Measurements from ENCODE around the gene PRR35. TPM values are rescaled to one million over a fixed set of nuclear protein-coding genes. Genes with fewer than 3 reads are reported as not detected.
A peak's percentile ranks its signal among the peaks of the same experiment; 100 is the strongest.

The PRR35 gene
- total RNA-seq, 1 donor from 2014 or later: not detected

DNA sequence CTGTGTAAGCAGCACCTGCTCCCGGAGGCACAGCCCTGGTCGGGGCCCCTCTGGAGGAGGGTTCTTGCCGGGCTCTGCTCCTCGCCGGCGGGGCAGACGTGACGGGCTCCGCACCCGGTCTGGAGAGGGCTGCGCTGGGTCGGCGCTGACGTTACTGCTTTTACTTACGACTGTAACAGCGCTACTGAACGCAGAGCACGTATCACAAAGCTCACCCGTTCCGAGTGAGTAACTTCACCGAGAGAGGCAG is 28.4 kb downstream of the PRR35 start:
- H3K9me3 Mint-ChIP-seq (ENCODE audit: unreplicated experiment): no peaks in the 10 kb centered on the region
- DNase-seq (ENCODE audit: low spot score): peak; percentile 41
- H3K4me1 Mint-ChIP-seq (ENCODE audit: unreplicated experiment): peaks cover 16% of the 10 kb centered on the region
- peak overlapping the region; percentile 96 for H3K4me3 Mint-ChIP-seq (ENCODE audit: unreplicated experiment)
- H3K36me3 Mint-ChIP-seq (ENCODE audit: low read depth, unreplicated experiment): peaks cover 19% of the 10 kb centered on the region
- TF ChIP-seq, protein P1, sequence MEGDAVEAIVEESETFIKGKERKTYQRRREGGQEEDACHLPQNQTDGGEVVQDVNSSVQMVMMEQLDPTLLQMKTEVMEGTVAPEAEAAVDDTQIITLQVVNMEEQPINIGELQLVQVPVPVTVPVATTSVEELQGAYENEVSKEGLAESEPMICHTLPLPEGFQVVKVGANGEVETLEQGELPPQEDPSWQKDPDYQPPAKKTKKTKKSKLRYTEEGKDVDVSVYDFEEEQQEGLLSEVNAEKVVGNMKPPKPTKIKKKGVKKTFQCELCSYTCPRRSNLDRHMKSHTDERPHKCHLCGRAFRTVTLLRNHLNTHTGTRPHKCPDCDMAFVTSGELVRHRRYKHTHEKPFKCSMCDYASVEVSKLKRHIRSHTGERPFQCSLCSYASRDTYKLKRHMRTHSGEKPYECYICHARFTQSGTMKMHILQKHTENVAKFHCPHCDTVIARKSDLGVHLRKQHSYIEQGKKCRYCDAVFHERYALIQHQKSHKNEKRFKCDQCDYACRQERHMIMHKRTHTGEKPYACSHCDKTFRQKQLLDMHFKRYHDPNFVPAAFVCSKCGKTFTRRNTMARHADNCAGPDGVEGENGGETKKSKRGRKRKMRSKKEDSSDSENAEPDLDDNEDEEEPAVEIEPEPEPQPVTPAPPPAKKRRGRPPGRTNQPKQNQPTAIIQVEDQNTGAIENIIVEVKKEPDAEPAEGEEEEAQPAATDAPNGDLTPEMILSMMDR (IDR thresholded peaks at IDR 0.05; ENCODE audit: unreplicated experiment): no peak
- peaks cover 19% of the 10 kb centered on the region for H3K27me3 Mint-ChIP-seq (ENCODE audit: unreplicated experiment)
- H3K27ac Mint-ChIP-seq (ENCODE audit: unreplicated experiment): peak overlapping the region; percentile 91

DNA sequence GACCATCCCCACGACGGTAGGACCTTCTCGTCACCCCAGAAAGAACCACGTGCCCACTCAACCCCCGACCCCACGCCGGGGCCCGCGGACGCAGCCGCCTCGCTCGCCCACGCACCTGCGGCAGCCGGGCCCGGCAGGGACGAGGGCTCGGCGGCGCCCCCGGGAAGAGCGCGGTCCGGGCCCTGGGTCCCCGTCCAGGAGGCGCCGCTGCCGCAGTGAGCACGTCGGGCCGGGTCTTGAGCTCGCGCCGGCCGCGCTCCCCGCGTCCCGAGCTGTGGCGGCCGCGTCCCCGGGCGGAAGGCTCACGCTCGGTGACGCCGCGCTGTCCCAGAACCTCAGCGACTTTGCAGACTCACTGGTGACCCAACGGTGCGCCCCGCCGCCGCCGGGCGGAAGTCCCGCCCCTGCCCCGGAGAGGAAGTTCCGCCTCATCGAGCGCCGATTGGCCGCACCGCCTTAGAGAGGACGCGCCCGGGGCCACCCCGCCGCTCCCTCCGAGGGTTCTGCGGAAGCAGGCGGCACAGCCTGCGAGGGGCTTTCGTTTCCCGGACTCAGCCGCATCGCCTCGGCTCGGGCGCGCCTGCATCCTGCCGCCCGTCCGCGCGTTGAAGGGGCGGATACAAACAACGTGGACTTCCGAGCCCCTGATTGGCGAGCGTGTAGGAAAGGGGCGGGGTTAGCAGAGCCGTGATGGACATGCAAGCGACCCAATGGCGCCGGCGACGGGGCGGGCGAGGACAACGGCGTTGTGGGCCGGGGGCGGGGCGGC is 28.9 kb downstream of the PRR35 start:
- Mint-ChIP-seq H3K36me3 (ENCODE audit: low read depth, unreplicated experiment) (peaks cover 21% of the 10 kb centered on the region), H3K4me3 (ENCODE audit: unreplicated experiment) (peak overlapping the region; percentile 96), H3K27me3 (ENCODE audit: unreplicated experiment) (peaks cover 19% of the 10 kb centered on the region), H3K4me1 (ENCODE audit: unreplicated experiment) (peaks cover 16% of the 10 kb centered on the region), H3K9me3 (ENCODE audit: unreplicated experiment) (no peaks in the 10 kb centered on the region), H3K27ac (ENCODE audit: unreplicated experiment) (peak overlapping the region; percentile 99)
- TF ChIP-seq, protein P1 (IDR thresholded peaks at IDR 0.05; ENCODE audit: unreplicated experiment): no peak
- DNase-seq (ENCODE audit: low spot score): peak; percentile 98

DNA sequence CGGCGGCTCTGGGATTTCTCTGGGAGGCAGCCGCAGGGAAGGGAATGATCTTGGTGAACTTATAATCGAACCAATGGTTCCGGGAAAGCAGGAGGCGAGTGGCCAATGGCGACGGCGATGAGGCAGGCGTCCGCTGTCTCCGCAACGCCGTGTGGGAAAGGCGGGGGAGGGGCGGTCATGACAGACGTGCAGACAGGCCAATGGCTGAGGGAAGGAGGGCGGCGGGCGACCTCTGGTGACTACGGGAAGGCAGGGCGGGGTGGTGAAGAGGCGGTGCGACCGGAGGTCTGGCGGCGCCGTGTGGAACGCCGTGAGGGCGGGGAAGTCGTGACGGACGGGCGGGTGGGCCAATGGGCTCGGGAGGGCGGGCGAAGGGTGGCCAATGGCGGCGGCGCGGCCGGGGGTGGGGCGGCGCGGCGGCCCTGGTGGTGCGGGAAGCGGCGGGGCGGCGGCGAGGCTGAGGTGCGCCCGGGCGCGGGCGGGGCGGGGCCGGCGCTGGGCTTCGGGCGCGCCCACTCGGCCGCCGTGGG is 29.5 kb downstream of the PRR35 start, which contains the start of gene RAB40C:
TSS of gene RAB40C (plus strand) at position 409 of the 530 bp plus-strand sequence. CDS start 226 bp downstream, outside the sequence.
- peaks cover 16% of the 10 kb centered on the region for H3K4me1 Mint-ChIP-seq (ENCODE audit: unreplicated experiment)
- H3K27me3 Mint-ChIP-seq (ENCODE audit: unreplicated experiment): peaks cover 21% of the 10 kb centered on the region
- H3K36me3 Mint-ChIP-seq (ENCODE audit: low read depth, unreplicated experiment): peaks cover 21% of the 10 kb centered on the region
- H3K9me3 Mint-ChIP-seq (ENCODE audit: unreplicated experiment): no peaks in the 10 kb centered on the region
- peak within 1 kb of the TSS; percentile 98 for H3K4me3 Mint-ChIP-seq (ENCODE audit: unreplicated experiment)
- peak within 1 kb of the TSS; percentile 99 for H3K27ac Mint-ChIP-seq (ENCODE audit: unreplicated experiment)
- peak; percentile 98 for DNase-seq (ENCODE audit: low spot score)
- TF ChIP-seq, protein P1 (IDR thresholded peaks at IDR 0.05; ENCODE audit: unreplicated experiment): no peak

DNA sequence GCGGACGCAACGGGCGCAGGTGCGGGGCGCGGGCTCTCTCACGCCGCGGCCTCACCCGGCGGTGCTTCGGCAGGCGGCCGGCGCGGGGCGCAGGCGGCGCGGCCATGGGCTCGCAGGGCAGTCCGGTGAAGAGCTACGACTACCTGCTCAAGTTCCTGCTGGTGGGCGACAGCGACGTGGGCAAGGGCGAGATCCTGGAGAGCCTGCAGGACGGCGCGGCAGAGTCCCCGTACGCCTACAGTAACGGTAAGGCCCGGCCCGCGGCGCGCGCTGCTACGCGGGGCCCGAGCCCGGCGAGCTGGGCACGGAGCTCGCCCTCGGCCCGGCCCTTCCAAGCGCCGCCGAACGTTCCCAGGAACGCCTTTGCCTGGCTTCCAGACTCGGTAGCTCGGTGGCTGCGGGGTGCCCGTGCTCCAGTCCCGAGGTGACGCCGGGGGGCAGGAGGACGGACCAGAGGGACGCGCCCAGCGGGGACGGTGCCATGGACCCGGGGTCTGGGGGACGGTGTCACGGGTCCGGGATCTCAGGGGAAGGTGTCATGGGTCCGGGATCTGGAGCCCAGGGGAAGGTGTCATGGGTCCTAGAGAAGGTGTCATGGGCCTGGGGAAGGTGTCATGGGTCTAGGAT is 30.1 kb downstream of the PRR35 start:
- TF ChIP-seq, protein P1 (IDR thresholded peaks at IDR 0.05; ENCODE audit: unreplicated experiment): no peak
- H3K27me3 Mint-ChIP-seq (ENCODE audit: unreplicated experiment): peaks cover 21% of the 10 kb centered on the region
- H3K36me3 Mint-ChIP-seq (ENCODE audit: low read depth, unreplicated experiment): peaks cover 21% of the 10 kb centered on the region
- H3K4me1 Mint-ChIP-seq (ENCODE audit: unreplicated experiment): peaks cover 16% of the 10 kb centered on the region
- H3K27ac Mint-ChIP-seq (ENCODE audit: unreplicated experiment): peak overlapping the region; percentile 89
- peak; percentile 31 for DNase-seq (ENCODE audit: low spot score)
- H3K4me3 Mint-ChIP-seq (ENCODE audit: unreplicated experiment): peak overlapping the region; percentile 98
- no peaks in the 10 kb centered on the region for H3K9me3 Mint-ChIP-seq (ENCODE audit: unreplicated experiment)

DNA sequence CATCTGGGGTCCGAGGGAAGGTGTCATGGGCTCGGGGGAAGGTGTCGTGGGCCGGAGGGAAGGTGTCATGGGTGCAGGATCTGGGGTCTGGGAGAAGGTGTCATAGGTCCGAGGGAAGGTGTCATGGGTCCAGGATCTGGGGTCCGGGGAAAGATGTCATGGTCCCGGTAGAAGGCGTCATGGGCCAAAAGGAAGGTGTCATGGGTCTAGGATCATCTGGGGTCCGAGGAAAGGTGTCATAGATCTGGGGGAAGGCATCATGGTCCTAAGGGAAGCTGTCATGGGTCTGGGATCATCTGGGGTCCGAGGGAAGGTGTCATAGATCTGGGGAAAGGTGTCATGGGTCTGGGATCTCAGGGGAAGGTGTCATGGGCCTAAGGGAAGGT is 30.6 kb downstream of the PRR35 start:
- Mint-ChIP-seq H3K36me3 (ENCODE audit: low read depth, unreplicated experiment) (peaks cover 21% of the 10 kb centered on the region), H3K4me1 (ENCODE audit: unreplicated experiment) (peaks cover 16% of the 10 kb centered on the region), H3K4me3 (ENCODE audit: unreplicated experiment) (peak overlapping the region; percentile 98), H3K27me3 (ENCODE audit: unreplicated experiment) (peaks cover 19% of the 10 kb centered on the region), H3K27ac (ENCODE audit: unreplicated experiment) (peak overlapping the region; percentile 89), H3K9me3 (ENCODE audit: unreplicated experiment) (no peaks in the 10 kb centered on the region)
- no peak for DNase-seq (ENCODE audit: low spot score)
- TF ChIP-seq, protein P1 (IDR thresholded peaks at IDR 0.05; ENCODE audit: unreplicated experiment): no peak
